Measurements from ENCODE around the gene STARD13.

Gene STARD13

DNA sequence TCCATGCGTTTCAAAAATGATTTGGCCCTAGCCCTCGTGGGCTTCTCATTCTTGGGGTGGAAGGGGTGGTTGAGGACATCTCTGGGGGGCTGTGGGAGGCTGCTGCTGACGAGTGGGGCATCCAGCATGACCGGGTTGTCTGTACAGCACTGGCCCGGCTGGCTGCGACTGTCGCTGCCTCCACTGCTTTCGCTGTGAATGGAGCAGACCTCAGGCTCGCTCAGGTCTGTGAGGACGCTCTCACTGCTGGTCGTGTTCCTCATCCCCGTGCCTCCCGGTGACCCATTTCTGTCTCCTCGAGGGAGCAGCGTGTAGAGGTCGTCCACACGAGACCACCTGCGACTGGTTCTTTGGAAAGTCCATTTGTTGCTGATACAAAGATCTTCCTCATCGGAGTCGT is 155.7 kb downstream of the STARD13 start:
- TF ChIP-seq, protein P1, sequence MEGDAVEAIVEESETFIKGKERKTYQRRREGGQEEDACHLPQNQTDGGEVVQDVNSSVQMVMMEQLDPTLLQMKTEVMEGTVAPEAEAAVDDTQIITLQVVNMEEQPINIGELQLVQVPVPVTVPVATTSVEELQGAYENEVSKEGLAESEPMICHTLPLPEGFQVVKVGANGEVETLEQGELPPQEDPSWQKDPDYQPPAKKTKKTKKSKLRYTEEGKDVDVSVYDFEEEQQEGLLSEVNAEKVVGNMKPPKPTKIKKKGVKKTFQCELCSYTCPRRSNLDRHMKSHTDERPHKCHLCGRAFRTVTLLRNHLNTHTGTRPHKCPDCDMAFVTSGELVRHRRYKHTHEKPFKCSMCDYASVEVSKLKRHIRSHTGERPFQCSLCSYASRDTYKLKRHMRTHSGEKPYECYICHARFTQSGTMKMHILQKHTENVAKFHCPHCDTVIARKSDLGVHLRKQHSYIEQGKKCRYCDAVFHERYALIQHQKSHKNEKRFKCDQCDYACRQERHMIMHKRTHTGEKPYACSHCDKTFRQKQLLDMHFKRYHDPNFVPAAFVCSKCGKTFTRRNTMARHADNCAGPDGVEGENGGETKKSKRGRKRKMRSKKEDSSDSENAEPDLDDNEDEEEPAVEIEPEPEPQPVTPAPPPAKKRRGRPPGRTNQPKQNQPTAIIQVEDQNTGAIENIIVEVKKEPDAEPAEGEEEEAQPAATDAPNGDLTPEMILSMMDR (IDR thresholded peaks at IDR 0.05), result no peak

DNA sequence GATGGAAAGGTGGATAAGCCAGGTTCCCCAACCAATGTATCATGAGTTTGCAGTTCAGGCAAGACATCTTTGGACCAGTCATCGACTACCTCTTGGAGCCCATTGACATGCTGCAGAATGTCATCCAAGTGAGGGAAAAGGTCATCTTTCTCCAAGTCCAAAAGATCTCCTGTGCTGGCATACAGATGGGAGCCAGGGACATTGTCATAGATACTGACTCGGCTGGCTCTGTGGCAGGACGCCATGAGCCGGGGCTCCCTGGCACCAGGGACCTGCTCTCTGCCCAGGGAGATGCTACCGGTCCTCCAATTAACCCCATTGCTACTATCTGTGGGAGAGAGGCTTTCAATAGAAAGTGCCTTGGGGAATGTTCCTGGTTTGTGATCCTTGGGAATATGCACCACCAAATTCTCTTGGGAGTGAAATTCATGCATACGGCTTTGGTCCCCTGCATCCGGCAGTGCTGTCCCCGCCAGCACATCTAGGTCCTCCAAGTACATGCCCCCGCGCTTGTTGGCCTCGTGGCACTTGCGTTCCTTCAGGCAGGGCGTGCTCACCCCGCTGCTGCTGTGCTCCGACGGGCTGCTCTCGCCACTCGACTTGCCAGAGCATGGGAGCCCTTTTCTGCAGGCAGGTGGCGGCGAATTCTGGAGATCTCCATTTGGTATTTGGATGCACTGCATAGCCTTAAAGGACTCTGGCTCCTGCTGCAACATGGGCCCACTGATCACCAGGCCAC is 156.3 kb downstream of the STARD13 start:
- TF ChIP-seq, protein P1 (IDR thresholded peaks at IDR 0.05), result no peak

GRCh38 chr13:33128134-33128533 is 157.4 kb downstream of the STARD13 start:
- TF ChIP-seq, protein P1 (IDR thresholded peaks at IDR 0.05), result no peak

- TF ChIP-seq, protein P1 (IDR thresholded peaks at IDR 0.05), result no peak
These were observed 158.5 kb downstream of the STARD13 start for GRCh38 chr13:33127009-33127551.

DNA sequence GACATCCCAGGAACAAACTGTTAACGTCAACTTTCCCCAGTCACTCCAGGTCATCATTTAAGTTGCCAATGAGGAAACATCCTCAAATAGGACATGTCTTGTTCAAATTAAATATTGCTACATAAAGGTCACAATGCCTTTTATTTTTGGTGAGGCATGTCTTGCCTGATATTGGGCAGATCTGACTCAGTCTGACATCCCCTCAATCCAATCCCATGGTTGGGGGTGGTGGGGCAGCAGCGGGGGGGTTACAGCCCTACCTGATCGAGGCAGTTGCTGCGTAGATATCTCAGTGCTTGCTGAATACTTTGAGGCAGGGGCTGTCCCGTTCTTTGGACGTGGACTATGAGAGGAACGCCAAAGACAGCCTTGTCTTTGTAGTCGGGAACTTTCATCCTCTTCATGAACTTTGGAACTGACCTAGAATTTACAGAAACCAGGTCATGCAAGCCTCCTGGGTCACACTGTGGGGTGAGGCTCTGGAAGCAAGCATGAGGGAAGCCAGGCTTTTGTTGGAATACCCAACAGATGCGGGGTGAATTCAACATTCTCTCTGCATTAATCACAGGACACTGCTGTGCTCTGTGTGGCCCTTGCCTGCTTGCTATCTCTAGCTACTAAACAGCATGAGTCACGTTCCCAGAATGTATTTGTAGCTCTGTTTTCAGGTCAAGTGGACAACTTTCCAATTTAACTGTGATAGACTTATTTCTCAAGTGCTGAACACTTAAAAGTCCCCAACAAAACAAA is 159.6 kb downstream of the STARD13 start:
- TF ChIP-seq, protein P1 (IDR thresholded peaks at IDR 0.05), result no peak

GRCh38 chr13:33123066-33123859 is 162.3 kb downstream of the STARD13 start:
- TF ChIP-seq, protein P1 (IDR thresholded peaks at IDR 0.05), result no peak

DNA sequence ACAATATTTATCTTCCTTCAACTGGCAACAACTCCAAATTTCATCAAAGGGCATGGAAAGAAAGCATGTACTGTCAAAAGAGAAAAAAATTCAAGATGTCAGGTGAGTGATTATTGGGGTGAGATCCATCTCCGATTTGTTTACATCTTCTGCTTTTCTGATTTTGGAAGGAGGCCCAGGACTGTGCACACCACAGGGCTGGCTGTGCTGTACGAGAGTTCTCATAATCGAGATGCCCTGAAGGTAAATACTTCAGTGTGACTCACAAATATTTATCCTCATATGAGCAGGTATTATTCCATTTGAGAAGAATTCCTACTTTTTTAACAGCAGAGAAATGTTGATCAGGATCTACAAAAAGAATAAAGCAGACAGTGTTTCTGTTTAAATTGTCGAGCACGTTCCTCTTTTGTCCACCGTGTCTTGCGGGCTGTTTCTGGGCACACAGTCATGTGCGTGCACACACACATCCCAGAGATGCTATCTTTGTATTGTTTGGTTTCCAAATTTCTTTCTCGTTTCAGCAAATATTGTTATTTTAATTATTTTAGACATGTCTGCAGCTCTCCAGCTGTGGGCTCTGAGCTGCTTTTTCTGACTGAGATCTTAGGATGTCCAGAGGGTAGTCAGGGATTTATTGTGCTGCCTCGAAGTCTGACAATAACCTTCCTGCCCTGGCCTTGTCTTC is 165.6 kb downstream of the STARD13 start:
- TF ChIP-seq, protein P1 (IDR thresholded peaks at IDR 0.05), result no peak
